HepG2 (cell line): Measurements from ENCODE around the gene POLDIP3. TPM values are rescaled to one million over a fixed set of nuclear protein-coding genes. Genes with fewer than 3 reads are reported as not detected.

Source experiments
- polyA plus RNA-seq, 8 experiments: library from polyadenylated mRNA; depleted of rRNA in 3 of 8; stranded (reverse) in 7 of 8; unstranded in 1 of 8; fragments of >200 nt; fragmentation: Illumina TruSeq in 4 of 8; extraction: Trizol in 4 of 8; gene quantifications; 2 replicates each; pipeline versions ENCODE4 v1.2.1 to v1.2.3, GENCODE V29; 2011 to 2016; ENCODE audit warnings: low read depth in 4 of 8, missing spikeins in 1 of 8, mixed read lengths in 1 of 8; ENCODE audit not compliant: insufficient read depth in 1 of 8
- small RNA-seq, 3 experiments: library from RNA; depleted of rRNA; stranded (forward); fragments of <200 nt; gene quantifications; one replicate each; pipeline ENCODE3, GENCODE V24; 2012; ENCODE audit warnings: low read depth in 2 of 3, low replicate concordance in 1 of 3; ENCODE audit not compliant: insufficient read length in 3 of 3, insufficient read depth in 2 of 3
- total RNA-seq, 5 experiments: library from RNA; depleted of rRNA; stranded (reverse); fragments of >200 nt; fragmentation: Illumina TruSeq; extraction: Trizol; gene quantifications; 2 replicates each; pipeline ENCODE4 v1.2.3, GENCODE V29; 2016; ENCODE audit warnings: low read depth in 1 of 5

The POLDIP3 gene
- total and polyA plus RNA-seq, 2 of the 13 experiments (the other 11 are each of a cell fraction or from before 2014, with no cell fraction given) = 45.8 to 47.4 TPM

Small RNAs within 50 kb of the gene (small RNA-seq; reads per million reads assigned to genes)
- gene RN7SKP80 = 0 reads per million in 3 experiments
- 0 reads per million in 3 experiments for gene RNU6-513P

Other genes with a start within 250 kb of the POLDIP3 start
- not detected in 2 replicates for gene NFAM1, start 182.5 kb downstream of the POLDIP3 start, total RNA-seq (2016; rRNA removed; fragmentation: Illumina TruSeq; extraction: Trizol)
- gene NFAM1, start 182.5 kb downstream of the POLDIP3 start, polyA plus RNA-seq (2011; rRNA removed) = 0.03 and 0.10 TPM in 2 replicates
- gene RRP7A, start 95.1 kb downstream of the POLDIP3 start, total RNA-seq (2016; rRNA removed; fragmentation: Illumina TruSeq; extraction: Trizol) = 41.6 and 48.6 TPM in 2 replicates
- 13.8 and 15.3 TPM in 2 replicates for gene RRP7A, start 95.1 kb downstream of the POLDIP3 start, polyA plus RNA-seq (2011; rRNA removed)
- gene SERHL2, start 60.9 kb downstream of the POLDIP3 start, total RNA-seq (2016; rRNA removed; fragmentation: Illumina TruSeq; extraction: Trizol) = 1.0 and 1.6 TPM in 2 replicates
- 1.8 and 3.3 TPM in 2 replicates for gene SERHL2, start 60.9 kb downstream of the POLDIP3 start, polyA plus RNA-seq (2011; rRNA removed)
- gene ATP5MGL, start 25.7 kb upstream of the POLDIP3 start, total RNA-seq (2016; rRNA removed; fragmentation: Illumina TruSeq; extraction: Trizol) = 0.97 TPM in 1 of 2 replicates, not detected in the other
- 0.40 and 0.50 TPM in 2 replicates for gene ATP5MGL, start 25.7 kb upstream of the POLDIP3 start, polyA plus RNA-seq (2011; rRNA removed)
- gene CYB5R3, start 34.5 kb upstream of the POLDIP3 start, total RNA-seq (2016; rRNA removed; fragmentation: Illumina TruSeq; extraction: Trizol) = 31.5 and 32.4 TPM in 2 replicates
- 305 and 347 TPM in 2 replicates for gene CYB5R3, start 34.5 kb upstream of the POLDIP3 start, polyA plus RNA-seq (2011; rRNA removed)
- gene A4GALT, start 106.0 kb upstream of the POLDIP3 start, total RNA-seq (2016; rRNA removed; fragmentation: Illumina TruSeq; extraction: Trizol) = 0.09 TPM in 1 of 2 replicates, not detected in the other
- gene A4GALT, start 106.0 kb upstream of the POLDIP3 start, polyA plus RNA-seq (2011; rRNA removed) = 1.1 and 2.7 TPM in 2 replicates
- 41.7 and 66.7 TPM in 2 replicates for gene ARFGAP3, start 242.4 kb upstream of the POLDIP3 start, total RNA-seq (2016; rRNA removed; fragmentation: Illumina TruSeq; extraction: Trizol)
- gene ARFGAP3, start 242.4 kb upstream of the POLDIP3 start, polyA plus RNA-seq (2011; rRNA removed) = 51.0 and 61.6 TPM in 2 replicates